Smooth muscle cell of bladder (primary cell): ENCODE data around the gene CELF4. TPM values are rescaled to one million over a fixed set of nuclear protein-coding genes. Genes with fewer than 3 reads are reported as not detected.

Source experiments
- total RNA-seq: library from RNA; depleted of rRNA; stranded (reverse); fragments of >200 nt; gene quantifications from 2 replicates; pipeline ENCODE4 v1.2.3, GENCODE V29; 2014

The CELF4 gene
- 0.09 TPM in 1 of 2 replicates, not detected in the other for total RNA-seq

DNA sequence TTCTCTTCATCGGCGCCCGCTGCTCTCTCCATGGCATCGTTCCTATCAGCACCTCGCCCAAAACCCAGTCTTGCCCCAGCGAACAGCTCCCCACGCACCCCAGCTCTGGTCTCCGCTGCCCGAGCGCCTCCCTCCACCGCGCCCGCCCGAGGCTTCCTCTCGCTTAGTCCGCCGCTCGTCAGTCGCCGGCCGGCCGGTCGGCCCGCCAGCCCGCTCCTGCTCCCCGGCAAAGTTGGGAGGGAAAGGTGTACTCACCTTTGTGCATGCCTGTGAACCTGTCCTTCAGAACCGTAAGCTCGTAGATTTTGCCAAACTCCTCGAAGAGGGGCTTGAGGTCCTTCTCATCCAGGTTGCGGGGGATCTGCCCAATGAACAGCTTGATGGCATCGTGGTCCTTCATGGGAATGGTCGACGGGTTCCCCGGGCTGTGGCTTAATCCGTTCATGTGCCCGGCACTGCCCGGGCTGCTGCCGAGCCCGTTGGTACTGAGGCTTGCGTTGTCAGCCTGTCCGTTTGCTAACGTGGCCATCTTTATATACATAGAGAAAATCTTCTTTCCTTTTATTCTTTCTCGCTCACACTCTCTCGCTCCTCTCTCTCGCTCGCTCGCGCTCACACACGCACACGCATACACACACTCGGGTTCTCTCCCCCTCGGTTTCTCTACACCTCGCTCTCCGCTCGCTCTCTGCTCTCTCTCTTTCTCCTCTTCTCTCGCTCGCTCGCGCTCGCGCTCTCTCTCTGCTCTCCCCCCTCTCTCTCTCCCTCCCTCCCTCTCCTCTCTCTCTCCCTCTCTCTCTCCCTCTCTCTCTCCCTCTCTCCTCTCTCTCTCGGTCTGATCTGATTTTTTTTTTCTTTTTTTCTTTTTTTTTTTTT lies at the start of gene CELF4:
Gene CELF4, minus strand, starts transcription at position 698 of the 876 bp plus-strand sequence.

